Caco-2 (cell line): ENCODE results near the gene PDE4D. TPM values are rescaled to one million over a fixed set of nuclear protein-coding genes. Genes with fewer than 3 reads are reported as not detected.

ENCODE experiments used
- BruUV-seq: library from RNA; stranded (reverse); fragments of 400-500 nt; replicated peaks from 2 replicates; lab custom pipeline; 2021; lab: Mats Ljungman, UMichigan
- CTCF ChIA-PET: fragments of 300-600 bp; sonication (Branson Sonifier 250); formaldehyde crosslinking; loops from one replicate; lab custom pipeline; 2022; ENCODE audit warnings: antibody characterized with exemption; lab: Charles Lee
- POLR2A ChIA-PET: fragments of 300-600 bp; sonication (Branson Sonifier 250); formaldehyde crosslinking; loops from one replicate; lab custom pipeline; 2022; ENCODE audit warnings: antibody characterized with exemption; lab: Charles Lee
- DNase-seq, 2 experiments: peaks; one replicate each; pipeline versions ENCODE4 v3.0.0 to v3.0.0-alpha.2; 2020 to 2022
- H3K27me3 ChIP-seq: replicated peaks from 2 replicates; pipeline ENCODE4 v1.6.0; 2011; ENCODE audit warnings: low read length; ENCODE audit not compliant: control insufficient read depth, insufficient read depth
- H3K36me3 ChIP-seq: 2 replicates; pipeline ENCODE4 v1.5.1; 2011; ENCODE audit warnings: low read length; ENCODE audit not compliant: control insufficient read depth, insufficient read depth
- H3K4me1 ChIP-seq: fragments of 250-450 bp; sonication (Bioruptor Pico); 2 replicates; pipeline ENCODE4 v1.5.1; 2020; ENCODE audit warnings: mild to moderate bottlenecking
- H3K4me3 ChIP-seq: 2 replicates; pipeline ENCODE4 v1.5.1; 2011; ENCODE audit warnings: low read depth, mild to moderate bottlenecking, control low read depth, low read length
- H3K9me3 ChIP-seq: fragments of 250-450 bp; sonication (Bioruptor Pico); 2 replicates; pipeline ENCODE4 v1.5.1; 2020; ENCODE audit warnings: mild to moderate bottlenecking, moderate library complexity
- H3K27ac Mint-ChIP-seq: one replicate; pipeline ENCODE4 v1.8.0; 2022; ENCODE audit warnings: mixed read lengths; ENCODE audit not compliant: unreplicated experiment
- H3K27me3 Mint-ChIP-seq: one replicate; pipeline ENCODE4 v1.8.0; 2022; ENCODE audit warnings: mixed read lengths; ENCODE audit not compliant: insufficient read depth, unreplicated experiment
- H3K36me3 Mint-ChIP-seq: one replicate; pipeline ENCODE4 v1.8.0; 2022; ENCODE audit warnings: mild to moderate bottlenecking, mixed read lengths; ENCODE audit not compliant: insufficient read depth, unreplicated experiment
- H3K4me1 Mint-ChIP-seq: one replicate; pipeline ENCODE4 v1.8.0; 2022; ENCODE audit warnings: low read depth, mixed read lengths; ENCODE audit not compliant: unreplicated experiment
- H3K4me3 Mint-ChIP-seq: one replicate; pipeline ENCODE4 v1.8.0; 2022; ENCODE audit warnings: mild to moderate bottlenecking, moderate library complexity, mixed read lengths; ENCODE audit not compliant: unreplicated experiment
- H3K9me3 Mint-ChIP-seq: one replicate; pipeline ENCODE4 v1.8.0; 2022; ENCODE audit warnings: mixed read lengths; ENCODE audit not compliant: unreplicated experiment
- intact Hi-C: fragments of 100-400 bp; cut with micrococcal nuclease; formaldehyde crosslinking; loops from one replicate; pipeline ENCODE4 v1.10.0; 2022; ENCODE audit not compliant: unreplicated experiment
- total RNA-seq: library from RNA; stranded (reverse); gene quantifications from 2 replicates; pipeline ENCODE4 v1.2.3, GENCODE V29; 2022
- TF ChIP-seq, protein P1 (sequence below), 2 experiments: fragments of 200-600 bp in 1 of 2; IDR thresholded peaks; 1 replicate in 1 of 2; 2 replicates in 1 of 2; pipeline versions ENCODE4 v1.5.1 to v1.8.0; 2011 to 2022; ENCODE audit warnings: antibody characterized with exemption in 1 of 2, control low read depth in 1 of 2, inconsistent platforms in 1 of 2, low read depth in 1 of 2, low read length in 1 of 2, mild to moderate bottlenecking in 1 of 2, moderate library complexity in 1 of 2; ENCODE audit not compliant: insufficient read depth in 1 of 2, severe bottlenecking in 1 of 2, unreplicated experiment in 1 of 2

The PDE4D gene
- total RNA-seq, 1 experiment from 2014 or later = 89.8 TPM

GRCh38 chr5:59099995-59100345 lies 793.6 kb downstream of the PDE4D start:
- no peaks in the 10 kb centered on the region for H3K36me3 ChIP-seq
- peak overlapping the region; percentile 27 for H3K27ac Mint-ChIP-seq
- H3K4me1 ChIP-seq = peaks cover 31% of the 10 kb centered on the region
- intact Hi-C loops = no loop called here
- DNase-seq = no peak
- no peak overlapping the region for H3K4me3 ChIP-seq
- no peaks in the 10 kb centered on the region for H3K9me3 ChIP-seq
- ChIA-PET POLR2A (no interaction called here), CTCF (no interaction called here)
- H3K27me3 ChIP-seq = no peaks in the 10 kb centered on the region
- H3K36me3 Mint-ChIP-seq = no peaks in the 10 kb centered on the region
- H3K4me3 Mint-ChIP-seq = no peak overlapping the region
- no peaks in the 10 kb centered on the region for H3K27me3 Mint-ChIP-seq
- no peaks in the 10 kb centered on the region for H3K9me3 Mint-ChIP-seq
- TF ChIP-seq, protein P1, sequence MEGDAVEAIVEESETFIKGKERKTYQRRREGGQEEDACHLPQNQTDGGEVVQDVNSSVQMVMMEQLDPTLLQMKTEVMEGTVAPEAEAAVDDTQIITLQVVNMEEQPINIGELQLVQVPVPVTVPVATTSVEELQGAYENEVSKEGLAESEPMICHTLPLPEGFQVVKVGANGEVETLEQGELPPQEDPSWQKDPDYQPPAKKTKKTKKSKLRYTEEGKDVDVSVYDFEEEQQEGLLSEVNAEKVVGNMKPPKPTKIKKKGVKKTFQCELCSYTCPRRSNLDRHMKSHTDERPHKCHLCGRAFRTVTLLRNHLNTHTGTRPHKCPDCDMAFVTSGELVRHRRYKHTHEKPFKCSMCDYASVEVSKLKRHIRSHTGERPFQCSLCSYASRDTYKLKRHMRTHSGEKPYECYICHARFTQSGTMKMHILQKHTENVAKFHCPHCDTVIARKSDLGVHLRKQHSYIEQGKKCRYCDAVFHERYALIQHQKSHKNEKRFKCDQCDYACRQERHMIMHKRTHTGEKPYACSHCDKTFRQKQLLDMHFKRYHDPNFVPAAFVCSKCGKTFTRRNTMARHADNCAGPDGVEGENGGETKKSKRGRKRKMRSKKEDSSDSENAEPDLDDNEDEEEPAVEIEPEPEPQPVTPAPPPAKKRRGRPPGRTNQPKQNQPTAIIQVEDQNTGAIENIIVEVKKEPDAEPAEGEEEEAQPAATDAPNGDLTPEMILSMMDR (IDR thresholded peaks at IDR 0.05; ENCODE audit: insufficient read depth in 1 of 2, low read depth in 1 of 2, low read length in 1 of 2, severe bottlenecking in 1 of 2, unreplicated experiment in 1 of 2) = no peak
- H3K4me1 Mint-ChIP-seq = peaks cover 51% of the 10 kb centered on the region
- BruUV-seq = no TSS peak

- no peak for DNase-seq
- POLR2A ChIA-PET = no interaction called here
- TF ChIP-seq, protein P1 (IDR thresholded peaks at IDR 0.05; ENCODE audit: insufficient read depth in 1 of 2, low read depth in 1 of 2, low read length in 1 of 2, severe bottlenecking in 1 of 2, unreplicated experiment in 1 of 2) = no peak
Observed at GRCh38 chr5:59099270-59099994, 794.1 kb downstream of the PDE4D start.

GRCh38 chr5:59098743-59099142 lies 794.8 kb downstream of the PDE4D start:
- CTCF ChIA-PET = no interaction called here
- Mint-ChIP-seq H3K4me3 (no peak overlapping the region), H3K9me3 (peaks cover 5% of the 10 kb centered on the region), H3K27ac (no peak overlapping the region), H3K4me1 (peaks cover 44% of the 10 kb centered on the region), H3K27me3 (no peaks in the 10 kb centered on the region), H3K36me3 (no peaks in the 10 kb centered on the region)
- H3K4me1 ChIP-seq = peaks cover 24% of the 10 kb centered on the region
- H3K9me3 ChIP-seq = no peaks in the 10 kb centered on the region
- no peak overlapping the region for H3K4me3 ChIP-seq
- TF ChIP-seq, protein P1 (IDR thresholded peaks at IDR 0.05; ENCODE audit: insufficient read depth in 1 of 2, low read depth in 1 of 2, low read length in 1 of 2, severe bottlenecking in 1 of 2, unreplicated experiment in 1 of 2) = no peak
- H3K27me3 ChIP-seq = no peaks in the 10 kb centered on the region
- POLR2A ChIA-PET = no interaction called here
- no peaks in the 10 kb centered on the region for H3K36me3 ChIP-seq
- DNase-seq = no peak
- intact Hi-C loops = no loop called here
- BruUV-seq = no TSS peak

More at GRCh38 chr5:59099270-59099994, 794.1 kb downstream of the PDE4D start:
- H3K9me3 ChIP-seq = no peaks in the 10 kb centered on the region
- no peaks in the 10 kb centered on the region for H3K9me3 Mint-ChIP-seq
- no peaks in the 10 kb centered on the region for H3K27me3 ChIP-seq
- no peaks in the 10 kb centered on the region for H3K27me3 Mint-ChIP-seq
- H3K4me3 ChIP-seq = no peak overlapping the region
- H3K4me1 ChIP-seq = peaks cover 28% of the 10 kb centered on the region
- no TSS peak for BruUV-seq
- no peaks in the 10 kb centered on the region for H3K36me3 Mint-ChIP-seq
- H3K4me1 Mint-ChIP-seq = peaks cover 47% of the 10 kb centered on the region
- no peaks in the 10 kb centered on the region for H3K36me3 ChIP-seq
- CTCF ChIA-PET = no interaction called here
- intact Hi-C loops = no loop called here
- H3K27ac Mint-ChIP-seq = peak overlapping the region; percentile 27
- no peak overlapping the region for H3K4me3 Mint-ChIP-seq
